ENCODE data around the gene RNF144A. TPM values are rescaled to one million over a fixed set of nuclear protein-coding genes. Genes with fewer than 3 reads are reported as not detected.

RNF144A gene
- total RNA-seq, 1 experiment from 2014 or later = 13.0 TPM

DNA sequence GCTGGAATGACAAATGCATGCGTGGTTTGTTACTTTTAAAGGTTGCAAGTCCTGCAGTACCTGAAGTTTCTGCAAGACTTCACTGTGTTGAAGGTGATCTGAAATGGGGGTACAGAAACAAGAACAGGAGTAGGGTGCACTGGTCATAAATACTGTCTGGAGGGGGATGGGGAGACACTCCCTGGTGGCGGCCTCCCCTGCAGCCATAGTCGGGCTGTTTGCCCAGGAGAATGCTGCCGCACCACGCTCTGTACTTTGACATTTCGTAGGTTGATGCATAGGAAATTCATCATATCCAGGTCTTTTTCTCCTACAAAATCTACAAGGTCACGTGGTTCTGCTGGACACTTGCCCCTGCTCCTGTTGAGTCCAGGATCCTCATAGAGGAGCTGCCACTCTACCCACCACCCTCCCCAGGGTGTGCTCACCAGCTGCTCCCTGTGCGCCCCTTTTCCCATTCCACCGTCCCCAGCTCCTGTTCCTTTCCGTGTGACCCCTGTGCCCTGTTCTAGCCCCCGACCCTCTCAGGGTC lies 103.8 kb downstream of the RNF144A start:
- Histone ChIP-seq H3K9ac (ENCODE audit: low read length) (no peak overlapping the region), H3K9me2 (ENCODE audit: insufficient read depth) (no peaks in the 10 kb centered on the region), H3K4me2 (ENCODE audit: low read length) (no peak overlapping the region), H3K79me2 (ENCODE audit: insufficient read depth, low read length) (no peaks in the 10 kb centered on the region), H4K20me1 (ENCODE audit: insufficient read depth) (no peaks in the 10 kb centered on the region), H3K27me3 (ENCODE audit: insufficient read depth, low read length) (no peaks in the 10 kb centered on the region), H3K4me3 (replicated peaks in 1 of 2; ENCODE audit: low read depth in 1 of 2, low read length in 2 of 2) (no peak overlapping the region), H3K27ac (ENCODE audit: low read depth, low read length) (no peak overlapping the region), H3K36me3 (ENCODE audit: control insufficient read depth in 1 of 2, insufficient read depth in 2 of 2, low read length in 2 of 2) (peaks cover 2 to 4% of the 10 kb centered on the region in 2 experiments; a peak in 1 of 4 replicates), H3K4me1 (ENCODE audit: control insufficient read depth in 1 of 2, insufficient read depth in 2 of 2, low read length in 2 of 2) (no peaks in the 10 kb centered on the region), H2AFZ (ENCODE audit: low read depth, low read length, poor library complexity, severe bottlenecking) (no peak overlapping the region), H3K9me3 (ENCODE audit: control insufficient read depth in 1 of 2, insufficient read depth in 1 of 2, low read depth in 1 of 2, low read length in 2 of 2) (no peaks in the 10 kb centered on the region)
- no TSS peak for BruUV-seq (replicated peaks)
- ChIA-PET RAD21 (ENCODE audit: low non-redundant PET in 1 of 2, low total read pairs in 2 of 2, uncharacterized antibody in 2 of 2, unreplicated experiment in 2 of 2) (no interaction called here), CTCF (no interaction called here), POLR2A (no interaction called here)
- ATAC-seq (no peak), DNase-seq (ENCODE audit: low read depth, low spot score) (no peak)
- no peak for TF ChIP-seq POLR2AphosphoS5 (IDR thresholded peaks at IDR 0.05; ENCODE audit: low read depth, low read length)
- TF ChIP-seq EGR1 (IDR thresholded peaks at IDR 0.05; ENCODE audit: low read depth) = no peak
- no peak for TF ChIP-seq SIN3A (IDR thresholded peaks at IDR 0.05; ENCODE audit: low read depth)
- TF ChIP-seq SRF (IDR thresholded peaks at IDR 0.05; ENCODE audit: low read depth) = no peak
- TF ChIP-seq, protein P1, sequence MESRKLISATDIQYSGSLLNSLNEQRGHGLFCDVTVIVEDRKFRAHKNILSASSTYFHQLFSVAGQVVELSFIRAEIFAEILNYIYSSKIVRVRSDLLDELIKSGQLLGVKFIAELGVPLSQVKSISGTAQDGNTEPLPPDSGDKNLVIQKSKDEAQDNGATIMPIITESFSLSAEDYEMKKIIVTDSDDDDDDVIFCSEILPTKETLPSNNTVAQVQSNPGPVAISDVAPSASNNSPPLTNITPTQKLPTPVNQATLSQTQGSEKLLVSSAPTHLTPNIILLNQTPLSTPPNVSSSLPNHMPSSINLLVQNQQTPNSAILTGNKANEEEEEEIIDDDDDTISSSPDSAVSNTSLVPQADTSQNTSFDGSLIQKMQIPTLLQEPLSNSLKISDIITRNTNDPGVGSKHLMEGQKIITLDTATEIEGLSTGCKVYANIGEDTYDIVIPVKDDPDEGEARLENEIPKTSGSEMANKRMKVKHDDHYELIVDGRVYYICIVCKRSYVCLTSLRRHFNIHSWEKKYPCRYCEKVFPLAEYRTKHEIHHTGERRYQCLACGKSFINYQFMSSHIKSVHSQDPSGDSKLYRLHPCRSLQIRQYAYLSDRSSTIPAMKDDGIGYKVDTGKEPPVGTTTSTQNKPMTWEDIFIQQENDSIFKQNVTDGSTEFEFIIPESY (IDR thresholded peaks at IDR 0.05; ENCODE audit: extremely low read depth, insufficient replicate concordance, low read length) = no peak
- no peak for TF ChIP-seq CBX3 (IDR thresholded peaks at IDR 0.05; ENCODE audit: low read depth)
- TF ChIP-seq ZNF274 (IDR thresholded peaks at IDR 0.05; ENCODE audit: low read depth, low read length) = no peak
- no peak for TF ChIP-seq EZH2 (IDR thresholded peaks at IDR 0.05)
- TF ChIP-seq YY1 (IDR thresholded peaks at IDR 0.05; ENCODE audit: extremely low read depth, insufficient replicate concordance, low read depth, low read length) = no peak
- TF ChIP-seq, protein P2, sequence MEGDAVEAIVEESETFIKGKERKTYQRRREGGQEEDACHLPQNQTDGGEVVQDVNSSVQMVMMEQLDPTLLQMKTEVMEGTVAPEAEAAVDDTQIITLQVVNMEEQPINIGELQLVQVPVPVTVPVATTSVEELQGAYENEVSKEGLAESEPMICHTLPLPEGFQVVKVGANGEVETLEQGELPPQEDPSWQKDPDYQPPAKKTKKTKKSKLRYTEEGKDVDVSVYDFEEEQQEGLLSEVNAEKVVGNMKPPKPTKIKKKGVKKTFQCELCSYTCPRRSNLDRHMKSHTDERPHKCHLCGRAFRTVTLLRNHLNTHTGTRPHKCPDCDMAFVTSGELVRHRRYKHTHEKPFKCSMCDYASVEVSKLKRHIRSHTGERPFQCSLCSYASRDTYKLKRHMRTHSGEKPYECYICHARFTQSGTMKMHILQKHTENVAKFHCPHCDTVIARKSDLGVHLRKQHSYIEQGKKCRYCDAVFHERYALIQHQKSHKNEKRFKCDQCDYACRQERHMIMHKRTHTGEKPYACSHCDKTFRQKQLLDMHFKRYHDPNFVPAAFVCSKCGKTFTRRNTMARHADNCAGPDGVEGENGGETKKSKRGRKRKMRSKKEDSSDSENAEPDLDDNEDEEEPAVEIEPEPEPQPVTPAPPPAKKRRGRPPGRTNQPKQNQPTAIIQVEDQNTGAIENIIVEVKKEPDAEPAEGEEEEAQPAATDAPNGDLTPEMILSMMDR (IDR thresholded peaks at IDR 0.05 in 2 of 3, conservative IDR thresholded peaks at IDR 0.05 in 1 of 3; ENCODE audit: borderline replicate concordance in 1 of 3, insufficient read depth in 1 of 3, low read depth in 2 of 3, low read length in 2 of 3) = no peak
- TF ChIP-seq ZFX (IDR thresholded peaks at IDR 0.05) = no peak
- TF ChIP-seq, protein P3, sequence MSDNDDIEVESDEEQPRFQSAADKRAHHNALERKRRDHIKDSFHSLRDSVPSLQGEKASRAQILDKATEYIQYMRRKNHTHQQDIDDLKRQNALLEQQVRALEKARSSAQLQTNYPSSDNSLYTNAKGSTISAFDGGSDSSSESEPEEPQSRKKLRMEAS (IDR thresholded peaks at IDR 0.05) = no peak
- TF ChIP-seq FOSL1 (IDR thresholded peaks at IDR 0.05; ENCODE audit: low read depth) = no peak
- no peak for TF ChIP-seq JUND (IDR thresholded peaks at IDR 0.05)
- TF ChIP-seq, protein P4, sequence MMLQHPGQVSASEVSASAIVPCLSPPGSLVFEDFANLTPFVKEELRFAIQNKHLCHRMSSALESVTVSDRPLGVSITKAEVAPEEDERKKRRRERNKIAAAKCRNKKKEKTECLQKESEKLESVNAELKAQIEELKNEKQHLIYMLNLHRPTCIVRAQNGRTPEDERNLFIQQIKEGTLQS (IDR thresholded peaks at IDR 0.05) = no peak
- no peak for TF ChIP-seq SP1 (IDR thresholded peaks at IDR 0.05; ENCODE audit: low read depth)
- TF ChIP-seq, protein P5, sequence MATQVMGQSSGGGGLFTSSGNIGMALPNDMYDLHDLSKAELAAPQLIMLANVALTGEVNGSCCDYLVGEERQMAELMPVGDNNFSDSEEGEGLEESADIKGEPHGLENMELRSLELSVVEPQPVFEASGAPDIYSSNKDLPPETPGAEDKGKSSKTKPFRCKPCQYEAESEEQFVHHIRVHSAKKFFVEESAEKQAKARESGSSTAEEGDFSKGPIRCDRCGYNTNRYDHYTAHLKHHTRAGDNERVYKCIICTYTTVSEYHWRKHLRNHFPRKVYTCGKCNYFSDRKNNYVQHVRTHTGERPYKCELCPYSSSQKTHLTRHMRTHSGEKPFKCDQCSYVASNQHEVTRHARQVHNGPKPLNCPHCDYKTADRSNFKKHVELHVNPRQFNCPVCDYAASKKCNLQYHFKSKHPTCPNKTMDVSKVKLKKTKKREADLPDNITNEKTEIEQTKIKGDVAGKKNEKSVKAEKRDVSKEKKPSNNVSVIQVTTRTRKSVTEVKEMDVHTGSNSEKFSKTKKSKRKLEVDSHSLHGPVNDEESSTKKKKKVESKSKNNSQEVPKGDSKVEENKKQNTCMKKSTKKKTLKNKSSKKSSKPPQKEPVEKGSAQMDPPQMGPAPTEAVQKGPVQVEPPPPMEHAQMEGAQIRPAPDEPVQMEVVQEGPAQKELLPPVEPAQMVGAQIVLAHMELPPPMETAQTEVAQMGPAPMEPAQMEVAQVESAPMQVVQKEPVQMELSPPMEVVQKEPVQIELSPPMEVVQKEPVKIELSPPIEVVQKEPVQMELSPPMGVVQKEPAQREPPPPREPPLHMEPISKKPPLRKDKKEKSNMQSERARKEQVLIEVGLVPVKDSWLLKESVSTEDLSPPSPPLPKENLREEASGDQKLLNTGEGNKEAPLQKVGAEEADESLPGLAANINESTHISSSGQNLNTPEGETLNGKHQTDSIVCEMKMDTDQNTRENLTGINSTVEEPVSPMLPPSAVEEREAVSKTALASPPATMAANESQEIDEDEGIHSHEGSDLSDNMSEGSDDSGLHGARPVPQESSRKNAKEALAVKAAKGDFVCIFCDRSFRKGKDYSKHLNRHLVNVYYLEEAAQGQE (IDR thresholded peaks at IDR 0.05; ENCODE audit: low read depth) = no peak
- no peak for TF ChIP-seq ELF1 (IDR thresholded peaks at IDR 0.05; ENCODE audit: borderline replicate concordance, low read depth)
- intact Hi-C loops (cut with micrococcal nuclease) = no loop called here

Data from HCT116 (cell line).